Stimulated activated CD4-positive, alpha-beta T cell treated with anti-CD3 and anti-CD28 coated beads, TNF-alpha, amount 100 ng/mL, for 24 hours (primary cell): Measurements from ENCODE around the gene CD74.

Experiments used
- DNase-seq, 3 experiments: peaks; one replicate each; pipeline ENCODE4 v3.0.0-alpha.2; 2020; ENCODE audit warnings: low read depth in 3 of 3

The CD74 gene

GRCh38 chr5:150364004-150364403 lies 48.7 kb downstream of the CD74 start:
- DNase-seq: no peak

GRCh38 chr5:150363185-150363584 lies 49.5 kb downstream of the CD74 start:
- no peak for DNase-seq

- no peak for DNase-seq
Measured at GRCh38 chr5:150361301-150361700, 51.4 kb downstream of the CD74 start.

- DNase-seq: no peak
Measured at GRCh38 chr5:150358261-150359095, 54.2 kb downstream of the CD74 start.

- peak; percentile 94 to 96 (median 96) for DNase-seq
Measured at GRCh38 chr5:150357326-150358260, 55.1 kb downstream of the CD74 start, which contains the start of gene TCOF1. Gene TCOF1, plus strand, starts transcription at chr5:150357697. Its CDS starts 50 bp downstream, at chr5:150357747.

- no peak for DNase-seq
Measured at GRCh38 chr5:150356575-150357294, 56.0 kb downstream of the CD74 start.

GRCh38 chr5:150355791-150356190 lies 56.9 kb downstream of the CD74 start:
- no peak for DNase-seq

- no peak for DNase-seq
Measured at GRCh38 chr5:150353032-150353675, 59.6 kb downstream of the CD74 start.

- DNase-seq: no peak
Measured at GRCh38 chr5:150352244-150353031, 60.3 kb downstream of the CD74 start.
